Ureter (tissue), 1 donor: ENCODE measurements around the gene IL1RAPL1. TPM values are rescaled to one million over a fixed set of nuclear protein-coding genes. Genes with fewer than 3 reads are reported as not detected.

ENCODE experiments used
- DNase-seq: peaks from one replicate; pipeline ENCODE4 v3.0.0-alpha.2; 2020; ENCODE audit warnings: low spot score
- total RNA-seq: library from RNA; stranded (reverse); gene quantifications from one replicate; pipeline ENCODE4 v1.2.4, GENCODE V29; 2023
- donor health status: DM: yes; HTN: yes; CAD: no.

IL1RAPL1 gene
- total RNA-seq: 0.49 TPM

GRCh38 chrX:28586981-28587551 lies at the start of gene IL1RAPL1:
Gene IL1RAPL1, plus strand, starts transcription at chrX:28587446.
- DNase-seq: no peak

GRCh38 chrX:28542791-28543190 lies 44.5 kb upstream of the IL1RAPL1 start:
- DNase-seq: no peak

GRCh38 chrX:28549838-28550237 lies 37.4 kb upstream of the IL1RAPL1 start:
- DNase-seq: no peak

GRCh38 chrX:28550331-28550872 lies 36.8 kb upstream of the IL1RAPL1 start:
- DNase-seq: no peak

- DNase-seq: no peak
Observed at GRCh38 chrX:28552322-28552721, 34.9 kb upstream of the IL1RAPL1 start.

GRCh38 chrX:28552882-28553829 lies 34.1 kb upstream of the IL1RAPL1 start:
- DNase-seq: no peak

- no peak for DNase-seq
Observed at GRCh38 chrX:28576117-28576516, 11.1 kb upstream of the IL1RAPL1 start.

GRCh38 chrX:28581522-28581921 lies 5.7 kb upstream of the IL1RAPL1 start:
- DNase-seq: no peak

GRCh38 chrX:28582511-28582910 lies 4.7 kb upstream of the IL1RAPL1 start:
- DNase-seq: no peak

GRCh38 chrX:28584025-28584424 lies 3.2 kb upstream of the IL1RAPL1 start:
- DNase-seq: no peak

- no peak for DNase-seq
Observed at GRCh38 chrX:28585767-28586166, 1.5 kb upstream of the IL1RAPL1 start.

- DNase-seq: no peak
Observed at GRCh38 chrX:28586286-28586685, 960 bp upstream of the IL1RAPL1 start.

- no peak for DNase-seq
Observed at GRCh38 chrX:28589046-28589445, 1.8 kb downstream of the IL1RAPL1 start.

GRCh38 chrX:28590396-28590795 lies 3.1 kb downstream of the IL1RAPL1 start:
- DNase-seq: no peak

- DNase-seq: no peak
Observed at GRCh38 chrX:28591542-28591941, 4.3 kb downstream of the IL1RAPL1 start.

- no peak for DNase-seq
Observed at GRCh38 chrX:28595346-28595745, 8.1 kb downstream of the IL1RAPL1 start.

GRCh38 chrX:28599957-28600356 lies 12.7 kb downstream of the IL1RAPL1 start:
- no peak for DNase-seq

GRCh38 chrX:28609003-28609402 lies 21.8 kb downstream of the IL1RAPL1 start:
- DNase-seq: no peak

GRCh38 chrX:28609917-28610613 lies 22.8 kb downstream of the IL1RAPL1 start:
- DNase-seq: no peak

- no peak for DNase-seq
Observed at GRCh38 chrX:28610746-28611145, 23.5 kb downstream of the IL1RAPL1 start.

- no peak for DNase-seq
Observed at GRCh38 chrX:28613558-28613957, 26.3 kb downstream of the IL1RAPL1 start.

- DNase-seq: no peak
Observed at GRCh38 chrX:28625223-28625622, 38.0 kb downstream of the IL1RAPL1 start.
